Mucosa of rectum (tissue), 2 donors: ENCODE data around the gene ACE.
A peak's percentile ranks its signal among the peaks of the same experiment; 100 is the strongest.

Experiments used
- H3K27ac ChIP-seq, 2 donors: one replicate each; pipeline ENCODE4 v1.7.0; 2013; ENCODE audit warnings: inconsistent platforms in 2 of 2, low read depth in 2 of 2, low read length in 2 of 2
- H3K27me3 ChIP-seq, 2 donors: one replicate each; pipeline ENCODE4 v1.7.0; 2013; ENCODE audit warnings: low read length in 2 of 2; ENCODE audit not compliant: control insufficient read depth in 2 of 2, insufficient read depth in 2 of 2
- H3K36me3 ChIP-seq, 2 donors: one replicate each; pipeline ENCODE4 v1.7.0; 2013; ENCODE audit warnings: low read length in 2 of 2; ENCODE audit not compliant: control insufficient read depth in 2 of 2, insufficient read depth in 2 of 2
- H3K4me1 ChIP-seq, 2 donors: one replicate each; pipeline ENCODE4 v1.7.0; 2013; ENCODE audit warnings: low read length in 2 of 2, mild to moderate bottlenecking in 1 of 2; ENCODE audit not compliant: control insufficient read depth in 2 of 2, insufficient read depth in 2 of 2
- H3K4me3 ChIP-seq, 2 donors: one replicate each; pipeline ENCODE4 v1.7.0; 2013; ENCODE audit warnings: low read length in 2 of 2
- H3K9ac ChIP-seq, 2 donors: one replicate each; pipeline ENCODE4 v1.7.0; 2013; ENCODE audit warnings: low read length in 2 of 2, low read depth in 1 of 2, mild to moderate bottlenecking in 1 of 2
- H3K9me3 ChIP-seq, 2 donors: one replicate each; pipeline ENCODE4 v1.7.0; 2013; ENCODE audit warnings: low read length in 2 of 2; ENCODE audit not compliant: control insufficient read depth in 2 of 2
- donor health status: healthy.
- donor health status: Normal muscosa, but diverticular disease.

Gene ACE

DNA sequence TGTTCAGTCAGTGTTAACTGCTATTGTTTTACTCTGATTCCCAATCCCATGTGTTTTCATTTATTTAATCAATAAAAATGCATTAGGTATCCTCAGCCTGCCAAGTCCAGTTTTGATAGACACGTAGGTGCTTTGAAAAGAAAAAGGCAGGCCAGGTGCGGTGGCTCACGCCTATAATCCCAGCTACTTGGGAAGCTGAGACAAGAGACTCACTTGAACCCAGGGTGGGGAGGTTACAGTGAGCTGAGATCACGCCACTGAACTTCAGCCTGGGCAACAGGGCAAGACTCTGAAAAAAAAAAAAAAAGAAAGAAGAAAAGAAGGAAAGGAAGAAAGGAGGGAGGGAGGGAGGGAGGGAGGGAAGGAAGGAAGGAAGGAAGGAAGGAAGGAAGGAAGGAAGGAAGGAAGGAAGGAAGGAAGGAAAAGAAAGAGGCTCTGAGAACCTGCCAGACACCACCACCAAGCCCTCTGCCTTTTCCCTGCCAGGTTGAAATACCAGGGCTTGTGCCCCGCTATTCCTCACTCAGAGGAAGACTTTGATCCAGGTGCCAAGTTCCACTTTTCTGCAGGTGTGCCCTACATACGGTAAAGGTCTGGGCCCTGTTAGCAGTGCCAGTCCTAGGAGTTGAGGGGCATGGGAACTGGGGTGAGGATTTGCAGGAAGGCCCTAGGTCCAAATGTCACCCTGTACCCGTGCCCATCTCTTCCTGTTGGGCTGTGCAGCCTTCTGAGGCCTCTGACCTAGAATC lies 36.2 kb downstream of the ACE start:
- no peaks in the 10 kb centered on the region for H3K27me3 ChIP-seq
- H3K9ac ChIP-seq, result no peak overlapping the region
- no peak overlapping the region for H3K4me3 ChIP-seq
- no peak overlapping the region for H3K27ac ChIP-seq
- H3K4me1 ChIP-seq, result no peaks in the 10 kb centered on the region
- no peaks in the 10 kb centered on the region for H3K9me3 ChIP-seq
- H3K36me3 ChIP-seq, result no peaks in the 10 kb centered on the region

DNA sequence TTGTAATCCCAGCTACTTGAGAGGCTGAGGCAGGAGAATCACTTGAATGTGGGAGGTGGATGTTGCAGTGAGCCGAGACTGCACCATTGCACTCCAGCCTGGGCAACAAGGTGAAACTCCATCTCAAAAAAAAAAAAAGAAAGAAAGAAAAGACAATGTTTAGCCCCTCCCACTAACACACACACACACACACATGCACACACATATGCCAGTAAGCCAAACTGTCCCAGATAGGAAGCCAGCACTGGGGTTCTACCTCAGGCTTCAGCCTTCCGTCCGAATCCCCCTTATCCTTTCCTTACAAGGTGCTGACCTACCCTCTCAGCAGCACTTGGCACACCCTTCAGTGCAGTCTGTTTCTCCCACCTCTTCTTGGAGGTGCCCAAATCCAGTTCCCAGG lies 37.6 kb downstream of the ACE start:
- H3K4me3 ChIP-seq, result no peak overlapping the region

DNA sequence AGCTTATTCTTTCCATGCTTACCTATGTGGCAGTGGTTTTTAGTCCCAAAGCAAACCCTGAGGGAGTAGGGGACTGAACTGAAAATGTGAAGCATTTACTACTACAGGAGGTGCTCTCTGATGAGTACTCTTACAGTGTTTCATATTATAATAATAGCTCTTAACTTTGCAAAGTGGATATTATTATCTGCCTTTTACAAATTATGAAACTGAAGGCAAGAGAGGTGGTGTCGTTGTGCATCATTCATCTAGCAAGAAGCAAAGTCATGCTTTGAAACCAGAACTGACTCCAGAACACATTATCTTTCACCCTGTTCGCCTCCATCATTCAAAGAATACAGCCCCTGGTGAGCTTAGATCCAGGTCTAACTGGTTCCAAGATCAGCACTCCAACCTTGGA lies 38.1 kb downstream of the ACE start:
- Histone ChIP-seq H3K36me3 (no peaks in the 10 kb centered on the region), H3K4me1 (peaks cover 2 to 4% of the 10 kb centered on the region in 2 donors), H3K4me3 (no peak overlapping the region), H3K9me3 (no peaks in the 10 kb centered on the region), H3K9ac (no peak overlapping the region), H3K27me3 (no peaks in the 10 kb centered on the region), H3K27ac (no peak overlapping the region)

More for the DNA sequence above, 37.6 kb downstream of the ACE start:
- Histone ChIP-seq H3K27me3 (no peaks in the 10 kb centered on the region), H3K27ac (no peak overlapping the region), H3K9ac (no peak overlapping the region), H3K4me1 (peaks cover 2 to 4% of the 10 kb centered on the region in 2 donors), H3K9me3 (no peaks in the 10 kb centered on the region), H3K36me3 (no peaks in the 10 kb centered on the region)

DNA sequence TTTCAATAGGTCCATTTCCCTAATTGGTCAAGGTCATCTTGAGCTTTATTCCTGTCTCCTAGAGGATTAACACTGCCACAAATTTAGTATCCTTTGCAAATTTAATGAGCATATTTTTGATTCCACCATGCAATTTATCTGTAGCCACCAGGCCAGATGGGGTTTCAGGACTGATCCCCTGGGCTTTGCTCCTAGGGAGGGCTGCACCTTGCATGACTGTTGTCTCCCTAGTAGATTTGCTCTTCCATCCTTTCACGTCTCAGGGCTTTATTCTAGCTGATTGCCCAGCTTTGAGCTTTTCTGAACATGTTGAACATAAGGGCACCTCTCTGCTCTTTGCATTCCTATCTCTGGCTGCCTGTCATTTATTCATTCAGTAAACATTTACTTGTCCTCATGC lies 38.6 kb downstream of the ACE start:
- Histone ChIP-seq H3K4me1 (peaks cover 2 to 4% of the 10 kb centered on the region in 2 donors), H3K9me3 (no peaks in the 10 kb centered on the region), H3K36me3 (no peaks in the 10 kb centered on the region), H3K9ac (no peak overlapping the region), H3K27me3 (no peaks in the 10 kb centered on the region), H3K27ac (no peak overlapping the region), H3K4me3 (no peak overlapping the region)

DNA sequence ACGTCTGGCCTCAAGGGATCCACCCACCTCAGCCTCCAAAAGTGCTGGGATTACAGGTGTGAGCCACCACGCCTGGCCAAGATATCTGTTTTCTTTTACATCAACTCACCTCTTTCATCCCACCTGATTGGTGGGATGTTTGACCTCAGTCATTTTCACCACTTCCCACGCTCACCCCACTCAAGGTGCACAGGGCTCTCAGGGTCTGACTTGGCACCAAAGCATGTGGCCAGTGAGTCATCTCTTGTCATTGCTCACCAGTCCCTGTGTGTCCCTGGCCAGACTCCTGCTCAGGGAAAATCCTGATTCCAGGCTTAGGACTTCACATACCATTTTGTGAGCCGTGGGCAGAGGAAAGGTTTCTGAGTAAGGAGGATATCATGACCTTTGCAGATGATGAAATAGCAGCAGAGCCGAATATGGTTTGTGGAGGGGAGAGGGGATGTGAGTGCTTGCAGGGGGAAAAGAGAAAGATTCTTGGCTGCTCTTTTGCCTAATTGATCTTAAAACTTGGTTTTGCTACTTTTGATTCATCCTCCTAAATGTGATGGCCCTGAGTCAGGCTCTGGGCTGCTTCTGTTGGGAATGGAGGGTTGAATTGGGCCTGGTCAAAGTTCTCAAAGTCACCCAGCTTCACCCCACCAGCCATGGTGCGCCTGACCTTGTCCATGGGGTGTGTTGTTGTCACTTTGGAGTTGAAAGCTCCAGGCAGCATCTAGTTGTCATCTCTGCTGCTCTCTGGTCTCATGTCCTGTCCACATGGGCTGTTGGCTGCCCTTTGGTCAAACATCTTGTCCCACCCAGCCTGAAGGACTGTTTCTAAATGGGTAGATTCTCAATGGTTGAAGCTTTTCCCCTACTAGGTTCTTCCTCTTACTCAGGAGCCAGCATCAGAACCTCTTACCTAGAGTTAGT lies 40.3 kb downstream of the ACE start:
- Histone ChIP-seq H3K4me3 (no peak overlapping the region), H3K27me3 (peaks cover 0 to 3% of the 10 kb centered on the region in 2 donors), H3K9ac (no peak overlapping the region), H3K9me3 (no peaks in the 10 kb centered on the region), H3K27ac (no peak overlapping the region), H3K4me1 (peaks cover 7 to 11% of the 10 kb centered on the region in 2 donors), H3K36me3 (no peaks in the 10 kb centered on the region)

DNA sequence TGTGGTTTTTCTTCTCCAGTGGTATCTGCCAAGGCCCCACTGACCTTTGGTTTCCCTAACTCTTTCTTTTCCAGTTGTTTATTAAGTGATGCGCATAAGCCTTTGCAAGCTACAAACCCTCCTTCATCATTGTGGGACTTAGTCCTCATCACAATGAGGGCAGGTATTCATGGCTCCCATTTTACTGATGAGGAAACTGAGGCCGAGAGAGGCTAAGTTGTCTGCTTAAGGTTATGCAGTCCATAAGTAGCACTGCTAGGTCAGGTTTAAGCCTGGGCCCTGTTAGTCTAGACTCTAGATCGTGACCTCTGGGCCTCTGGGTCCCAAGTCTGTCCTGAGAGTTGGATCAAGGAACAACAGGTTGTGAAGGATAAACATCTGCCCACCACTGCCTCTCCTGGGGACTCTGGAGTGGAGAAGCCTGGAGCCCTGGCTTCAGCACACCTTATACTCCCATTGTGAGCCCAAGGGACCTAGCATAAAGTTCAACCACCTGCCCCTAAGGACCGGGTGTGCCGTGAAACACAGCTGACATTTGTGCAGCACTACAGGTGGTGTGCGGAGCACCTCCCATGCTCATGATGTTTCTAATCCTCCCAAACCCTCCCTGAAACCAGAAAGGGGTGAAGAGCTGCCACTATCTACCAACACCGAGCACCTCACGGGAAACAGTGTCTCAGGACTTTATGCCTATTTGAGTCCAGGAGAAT lies 41.1 kb downstream of the ACE start:
- no peak overlapping the region for H3K4me3 ChIP-seq
- H3K27ac ChIP-seq, result peak overlapping the region in 1 of 2 donors; percentile 32
- H3K27me3 ChIP-seq, result peaks cover 0 to 3% of the 10 kb centered on the region in 2 donors

DNA sequence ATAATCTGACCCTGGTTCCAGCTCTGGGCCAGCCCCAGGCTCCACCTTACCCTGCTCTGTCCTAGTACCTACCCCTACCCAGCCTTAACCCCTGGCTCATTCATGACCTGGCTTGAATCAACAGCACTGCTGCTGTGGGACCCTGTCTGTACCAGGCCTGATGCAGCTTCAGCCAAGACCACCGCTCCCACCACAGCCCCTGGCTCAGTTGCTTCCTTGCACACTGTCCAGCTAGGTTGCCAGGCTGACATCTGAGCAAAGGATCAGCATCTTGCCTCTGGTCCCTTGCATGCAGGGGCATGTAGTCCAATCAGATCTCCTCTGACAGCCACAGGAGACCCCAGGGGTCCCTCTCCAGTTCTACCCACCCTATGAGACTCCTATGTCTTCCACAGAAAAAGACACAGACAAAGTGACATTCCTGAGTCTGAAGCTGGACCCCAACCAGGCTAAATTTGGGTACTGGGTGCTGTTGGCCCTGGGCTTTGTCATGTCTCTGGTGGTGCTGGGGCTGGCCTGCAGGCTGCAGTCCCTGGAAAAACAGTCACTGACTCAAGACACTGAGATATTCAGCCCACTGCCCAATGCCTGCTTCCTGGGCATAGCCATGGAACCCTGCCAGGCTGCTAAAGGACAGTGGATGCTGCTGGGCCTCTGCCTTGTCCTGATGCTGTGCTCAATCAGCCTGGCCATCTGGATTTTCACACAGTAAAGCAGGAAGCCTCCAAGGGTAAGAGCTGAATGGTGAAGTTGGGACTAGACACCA lies 42.4 kb downstream of the ACE start:
- Histone ChIP-seq H3K9me3 (no peaks in the 10 kb centered on the region), H3K27ac (no peak overlapping the region), H3K4me1 (peaks cover 7 to 11% of the 10 kb centered on the region in 2 donors), H3K4me3 (no peak overlapping the region), H3K36me3 (no peaks in the 10 kb centered on the region), H3K9ac (no peak overlapping the region), H3K27me3 (peaks cover 0 to 3% of the 10 kb centered on the region in 2 donors)

More for the DNA sequence above, 41.1 kb downstream of the ACE start:
- H3K9ac ChIP-seq, result no peak overlapping the region
- no peaks in the 10 kb centered on the region for H3K9me3 ChIP-seq
- H3K36me3 ChIP-seq, result no peaks in the 10 kb centered on the region
- H3K4me1 ChIP-seq, result peaks cover 7 to 11% of the 10 kb centered on the region in 2 donors

DNA sequence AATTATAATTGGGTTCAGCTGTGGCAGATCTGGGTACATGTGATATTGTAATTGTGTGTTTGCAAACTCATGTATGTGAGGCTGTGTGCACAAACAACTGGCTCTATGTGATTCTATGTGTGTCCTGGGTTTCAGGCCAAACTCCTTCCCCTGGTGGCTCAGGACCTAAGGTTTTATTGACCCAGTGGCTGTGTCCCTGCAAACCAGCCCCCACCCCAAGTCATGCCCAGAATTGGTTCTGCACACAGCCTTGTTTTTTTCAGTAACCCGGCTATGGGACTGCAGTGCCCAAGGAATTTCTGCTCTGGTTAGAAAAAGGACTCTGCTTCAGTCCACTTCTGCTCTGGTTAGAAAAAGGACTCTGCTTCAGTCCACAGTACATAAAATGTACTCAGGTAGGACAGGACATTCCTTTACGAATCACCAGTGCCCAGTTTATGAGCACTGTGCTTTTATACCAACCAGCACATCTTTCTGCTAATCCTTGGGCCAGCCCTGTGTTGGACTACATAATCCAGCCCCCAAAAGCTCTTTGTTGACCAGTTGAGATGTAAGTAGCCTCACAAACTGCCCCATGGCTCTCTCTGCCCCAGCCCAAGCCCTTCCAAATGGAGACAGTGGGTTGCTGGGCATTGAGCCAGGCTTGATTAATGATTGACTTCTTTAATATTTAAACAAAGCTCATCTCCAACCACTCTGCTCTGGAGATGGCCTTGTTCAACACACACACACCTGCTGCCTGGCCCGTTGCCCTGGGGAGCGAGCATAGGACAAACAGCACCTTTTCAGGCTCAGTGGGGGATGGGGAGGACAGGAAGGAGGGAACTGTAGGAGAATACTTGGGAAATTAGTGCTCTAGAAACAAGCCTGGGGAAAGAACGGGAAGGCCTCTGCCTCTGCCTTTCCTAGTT lies 43.4 kb downstream of the ACE start:
- no peaks in the 10 kb centered on the region for H3K9me3 ChIP-seq
- H3K36me3 ChIP-seq, result no peaks in the 10 kb centered on the region
- H3K27ac ChIP-seq, result peak overlapping the region in 1 of 2 donors; percentile 38
- peaks cover 0 to 3% of the 10 kb centered on the region in 2 donors for H3K27me3 ChIP-seq
- peaks cover 7 to 11% of the 10 kb centered on the region in 2 donors for H3K4me1 ChIP-seq
- no peak overlapping the region for H3K4me3 ChIP-seq
- no peak overlapping the region for H3K9ac ChIP-seq
